ENCODE data around the gene VPS4A.

DNA sequence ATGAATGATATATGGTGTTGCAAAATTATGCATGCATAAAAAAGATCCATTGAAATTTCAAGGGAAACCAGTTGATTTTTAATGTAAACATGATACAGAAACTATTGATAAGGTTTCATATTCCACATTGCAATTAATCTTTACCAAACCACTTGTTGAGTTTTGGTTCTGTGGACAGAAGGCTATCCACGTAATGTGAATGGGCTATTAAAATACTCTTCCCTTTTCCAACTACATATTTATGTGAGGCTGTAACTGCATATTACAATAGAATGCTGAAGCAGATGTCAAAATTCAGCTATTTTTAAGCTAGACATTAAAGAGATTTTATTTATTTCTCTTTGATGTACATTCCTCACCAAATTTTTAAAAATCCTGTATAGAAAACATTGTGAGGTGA is 33.7 kb upstream of the VPS4A start:
- no peak for TF ChIP-seq EZH2 (IDR thresholded peaks at IDR 0.05; ENCODE audit: low read length)
- TF ChIP-seq CTCF (optimal IDR thresholded peaks at IDR 0.05 in 1 of 3, IDR thresholded peaks at IDR 0.05 in 1 of 3, conservative IDR thresholded peaks at IDR 0.05 in 1 of 3; ENCODE audit: extremely low read depth in 1 of 3, insufficient read depth in 2 of 3, low read length in 3 of 3): no peak
